ENCODE results near the gene GDF11.

GDF11 gene

DNA sequence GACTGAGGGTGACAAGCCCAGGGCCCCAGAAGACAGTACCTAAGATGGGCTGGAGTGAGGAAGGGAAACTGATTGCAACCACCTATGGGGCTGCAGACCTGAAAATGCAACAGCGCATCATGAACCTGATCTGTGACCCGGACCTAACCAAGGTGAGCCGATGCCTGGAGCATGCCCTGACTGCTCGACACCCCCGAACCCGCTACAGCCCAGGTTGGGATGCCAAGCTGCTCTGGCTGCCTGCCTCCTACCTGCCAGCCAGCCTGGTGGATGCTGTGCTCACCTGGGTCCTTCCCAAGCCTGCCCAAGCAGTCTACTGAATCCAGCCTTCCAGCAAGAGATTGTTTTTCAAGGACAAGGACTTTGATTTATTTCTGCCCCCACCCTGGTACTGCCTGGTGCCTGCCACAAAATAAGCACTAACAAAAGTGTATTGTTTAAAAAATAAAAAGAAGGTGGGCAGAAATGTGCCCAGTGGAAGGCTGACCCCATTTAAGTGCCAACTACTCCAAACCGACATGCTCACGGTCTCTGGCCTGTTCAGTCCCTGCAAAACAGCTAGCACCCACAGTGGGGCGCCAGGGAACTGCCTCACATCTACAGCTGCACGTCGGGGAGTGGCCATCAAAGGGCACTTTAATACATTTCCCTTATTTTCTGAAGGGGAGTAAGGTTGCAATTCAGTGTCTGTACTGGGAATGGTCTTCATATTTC, 18.5 kb upstream of the GDF11 start:
- DNase-seq, result peak; percentile 73

DNA sequence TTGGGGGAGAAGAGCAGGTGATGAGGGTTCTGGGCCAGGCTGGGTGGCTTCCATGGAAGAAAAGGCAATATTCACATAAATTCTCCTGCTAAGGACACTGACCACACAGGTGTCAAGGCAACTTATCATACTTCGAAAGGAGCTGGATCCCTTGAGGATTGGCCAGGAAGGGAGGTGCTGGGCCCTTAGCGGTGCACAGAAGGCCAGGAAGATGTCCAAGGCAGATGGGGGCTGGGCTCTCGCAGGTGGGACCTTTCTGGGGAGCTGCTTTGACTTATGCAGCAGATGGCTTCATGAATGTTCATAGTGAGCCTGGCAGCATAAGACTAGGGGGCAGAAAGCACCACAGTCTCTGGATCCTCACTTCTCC, 18.0 kb upstream of the GDF11 start:
- DNase-seq, result peak; percentile 20

DNA sequence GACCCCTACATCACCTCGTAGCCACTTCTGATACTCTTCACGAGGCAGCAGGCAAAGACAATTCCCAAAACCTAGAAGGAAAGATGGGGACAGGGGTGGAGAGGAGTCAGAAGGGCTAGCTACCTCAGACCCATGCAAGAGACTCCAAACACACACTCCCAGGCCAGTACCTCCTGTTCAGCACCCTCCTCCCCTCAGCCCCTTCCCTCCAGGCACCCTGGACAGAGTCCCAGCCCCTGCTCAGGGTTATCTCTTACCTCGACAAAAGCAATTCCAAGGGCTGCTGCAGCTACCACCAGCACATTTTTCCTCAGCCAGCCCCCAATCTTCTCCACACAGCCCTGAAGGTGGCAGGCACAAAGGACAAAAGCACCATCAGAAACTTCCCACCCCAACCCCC, 17.4 kb upstream of the GDF11 start:
- DNase-seq, result peak; percentile 14

DNA sequence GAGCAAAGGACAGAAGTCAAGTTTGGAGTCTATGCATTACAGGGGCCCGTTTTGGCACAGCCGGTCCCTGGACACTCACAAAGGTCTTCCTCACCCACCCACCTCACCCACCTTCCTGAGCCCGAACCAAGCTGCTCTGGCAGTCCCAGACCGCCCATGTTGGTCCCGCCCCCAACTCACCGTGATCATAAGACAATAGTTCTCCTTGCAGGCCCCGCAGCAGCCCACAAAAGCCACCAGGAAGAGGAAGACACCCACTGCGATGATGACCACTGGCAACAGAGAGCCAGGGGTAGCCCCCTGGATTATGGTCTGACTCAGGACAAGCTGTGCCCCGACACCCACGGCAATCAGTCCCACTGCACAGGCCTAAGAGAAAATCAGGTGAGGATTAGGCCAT, 16.0 kb upstream of the GDF11 start:
- peak; percentile 25 for DNase-seq

DNA sequence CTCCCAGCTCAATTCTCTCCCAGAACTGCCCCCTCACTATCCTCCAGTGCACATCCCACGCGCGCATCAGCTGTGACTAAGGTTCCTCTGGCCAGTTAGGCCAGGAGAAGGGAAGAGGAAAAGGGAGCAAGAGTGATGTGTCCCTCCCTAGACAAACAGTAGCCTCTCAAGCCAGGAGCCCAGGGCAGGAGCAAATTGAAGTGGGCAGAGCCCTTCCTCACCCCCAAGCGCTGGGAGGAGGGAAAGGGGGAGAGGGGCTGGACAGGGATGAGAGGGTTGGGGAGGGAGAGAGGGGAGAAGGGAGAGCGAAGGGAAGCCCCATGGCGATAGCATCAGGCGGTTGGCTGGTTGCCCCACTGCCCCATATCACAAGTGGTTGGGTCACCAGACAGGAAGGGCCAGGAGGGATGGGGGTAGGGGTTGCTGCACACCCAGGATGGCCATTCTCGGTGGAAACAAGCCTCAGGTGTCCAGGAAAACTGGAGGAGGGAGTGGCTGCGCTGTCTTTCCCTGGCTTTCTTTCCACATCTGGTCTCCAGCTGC, 15.2 kb upstream of the GDF11 start:
- DNase-seq, result no peak

DNA sequence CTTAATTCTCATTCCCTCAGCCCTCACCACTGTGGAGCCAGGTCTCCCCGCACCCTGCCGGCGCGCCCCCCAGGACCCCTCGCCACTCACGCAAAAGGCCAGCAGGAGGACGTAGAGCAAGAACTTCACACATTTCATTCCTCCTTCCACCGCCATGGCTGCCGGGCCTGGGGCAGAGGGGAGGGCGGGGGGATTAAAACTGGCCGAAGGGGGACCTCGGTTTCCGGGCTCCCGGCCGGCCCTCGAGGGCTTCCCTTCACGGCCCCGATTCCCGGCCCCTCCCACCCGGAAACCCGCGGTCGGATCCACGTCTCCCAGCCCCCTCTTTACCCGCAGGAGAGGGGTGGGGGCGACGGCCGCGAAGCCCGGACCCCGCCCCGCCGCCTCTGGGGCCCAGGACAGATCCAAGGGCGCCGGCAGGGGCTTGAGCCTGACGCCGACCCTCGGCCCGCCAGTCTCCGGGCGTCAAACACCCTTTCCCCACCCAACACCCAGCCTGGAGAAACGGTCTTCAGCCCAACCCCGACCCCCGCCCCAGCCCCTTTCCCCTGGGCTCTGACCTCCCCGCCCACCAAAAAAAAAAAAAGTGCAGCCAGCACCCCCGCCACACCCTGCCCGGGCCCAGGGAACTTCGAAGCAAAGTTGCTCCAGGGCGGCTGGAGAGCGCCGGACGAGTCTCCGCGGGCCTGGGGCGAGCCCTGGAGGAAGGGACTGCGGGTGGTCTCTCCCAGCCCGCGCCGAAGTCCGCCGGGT, 14.6 kb upstream of the GDF11 start:
- peak; percentile 92 for DNase-seq

DNA sequence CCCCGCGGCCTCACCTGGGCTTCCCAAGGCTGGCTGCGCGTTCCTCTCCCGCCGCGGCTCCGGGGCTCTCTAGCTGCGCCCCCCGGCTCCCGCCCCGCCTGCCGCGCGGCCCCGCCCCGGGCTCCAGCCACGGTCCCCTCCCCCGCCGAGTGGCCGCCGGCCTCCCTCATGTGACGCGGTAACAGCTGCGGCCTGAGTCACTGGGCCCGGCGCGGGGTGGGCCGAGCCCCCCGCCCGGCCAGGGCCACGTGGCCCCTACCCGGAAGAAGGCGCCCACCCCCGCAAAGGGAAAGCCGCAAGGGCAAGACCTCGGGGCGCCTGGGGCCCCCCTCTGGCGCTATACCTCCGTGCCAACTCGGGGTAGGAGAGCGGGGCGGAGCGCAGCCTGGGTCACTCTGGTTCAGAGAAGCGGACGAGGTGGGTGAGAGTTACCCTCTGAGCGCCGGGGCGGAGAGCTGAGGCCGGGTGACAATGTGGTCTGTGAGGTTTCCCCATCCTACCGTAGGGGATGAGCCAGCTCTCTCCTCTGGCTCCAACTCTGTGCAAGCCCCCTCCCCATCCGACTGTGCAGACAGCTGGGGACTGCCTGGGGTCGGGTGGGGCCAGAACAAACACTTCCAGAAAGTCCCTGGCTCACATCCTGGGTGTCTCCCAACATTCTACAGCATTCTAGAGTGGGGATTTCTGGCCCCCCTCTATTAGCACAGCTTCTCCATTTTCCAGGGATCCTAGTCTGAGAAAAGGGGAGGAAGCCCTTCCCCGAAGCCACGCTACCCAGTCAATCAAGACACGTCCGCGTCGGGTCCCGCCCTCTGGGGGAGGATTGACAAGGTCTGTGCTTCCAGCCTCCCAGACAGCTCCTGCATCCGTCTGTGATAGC, 13.7 kb upstream of the GDF11 start, which contains the start of gene CD63:
Gene CD63 (minus strand): TSS at position 71 of the 880 bp plus-strand sequence. CDS start 668 bp downstream, outside the sequence.
- peak; percentile 97 for DNase-seq

DNA sequence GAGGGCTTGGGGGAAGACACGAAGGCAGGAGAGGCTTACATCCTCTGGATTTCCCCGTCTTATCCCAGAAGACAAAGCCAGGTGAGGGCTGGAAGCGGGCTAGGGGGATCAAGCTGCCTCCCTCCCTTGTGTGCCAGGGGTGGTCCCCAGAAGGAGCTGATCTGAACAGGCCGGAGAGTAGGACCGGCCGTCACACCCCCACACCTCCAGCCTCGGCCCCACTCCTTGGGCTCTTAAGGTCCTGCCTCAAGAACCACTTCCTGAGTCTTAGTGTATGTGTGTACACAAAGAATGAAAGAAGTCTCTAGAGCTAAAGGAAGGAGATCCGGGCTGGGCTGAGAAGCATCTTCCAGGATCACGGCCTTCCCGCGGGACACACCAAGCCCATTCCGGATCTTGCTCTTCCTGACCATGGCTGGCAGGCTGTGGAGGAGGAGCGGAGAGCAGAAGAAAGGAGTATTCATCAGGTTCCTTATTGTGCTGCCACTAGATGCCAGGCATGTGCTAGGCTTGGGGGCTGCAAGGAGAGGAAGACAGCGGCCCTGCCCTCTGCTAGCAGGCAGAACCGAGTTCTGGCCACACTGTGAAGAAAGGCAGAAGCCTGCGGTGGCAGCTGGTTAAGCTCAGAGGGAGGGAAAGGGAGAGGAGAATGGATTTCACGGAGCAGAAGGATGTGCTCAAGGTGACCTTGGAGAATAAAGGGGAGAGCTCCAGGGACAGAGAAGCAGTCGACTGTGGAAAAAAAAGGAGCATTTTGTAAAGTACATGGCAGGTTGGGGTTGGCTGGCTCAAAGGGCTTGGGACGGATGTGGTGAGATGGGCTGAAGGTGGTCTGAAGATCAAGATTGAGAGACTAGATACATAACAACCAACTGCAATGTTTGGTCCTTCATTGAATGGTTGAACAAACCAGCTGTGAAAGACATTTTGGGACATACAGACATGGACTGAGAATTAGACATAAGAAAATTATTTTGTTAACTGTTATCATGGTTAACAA, 12.8 kb upstream of the GDF11 start:
- DNase-seq, result peak; percentile 82

DNA sequence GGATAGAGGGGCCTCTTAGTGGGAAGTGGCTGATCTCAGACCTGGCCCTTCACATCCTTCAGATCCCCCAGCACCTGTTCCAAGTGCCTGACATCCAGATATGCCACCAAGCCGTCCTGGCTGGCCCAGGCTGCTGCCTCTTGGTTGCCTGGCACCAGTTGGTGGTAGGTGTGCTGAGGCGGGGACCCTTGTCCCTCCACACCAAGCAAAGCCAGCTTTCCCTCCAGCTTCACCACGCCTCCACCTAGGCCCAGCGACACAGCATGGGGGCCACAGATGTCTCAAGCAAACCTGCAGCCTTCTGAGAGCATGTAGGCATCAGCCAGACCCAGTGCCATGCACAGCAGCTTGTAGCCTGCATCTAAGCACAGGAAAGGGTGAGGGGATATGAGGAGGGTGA, 10.6 kb upstream of the GDF11 start:
- DNase-seq, result peak; percentile 29

DNA sequence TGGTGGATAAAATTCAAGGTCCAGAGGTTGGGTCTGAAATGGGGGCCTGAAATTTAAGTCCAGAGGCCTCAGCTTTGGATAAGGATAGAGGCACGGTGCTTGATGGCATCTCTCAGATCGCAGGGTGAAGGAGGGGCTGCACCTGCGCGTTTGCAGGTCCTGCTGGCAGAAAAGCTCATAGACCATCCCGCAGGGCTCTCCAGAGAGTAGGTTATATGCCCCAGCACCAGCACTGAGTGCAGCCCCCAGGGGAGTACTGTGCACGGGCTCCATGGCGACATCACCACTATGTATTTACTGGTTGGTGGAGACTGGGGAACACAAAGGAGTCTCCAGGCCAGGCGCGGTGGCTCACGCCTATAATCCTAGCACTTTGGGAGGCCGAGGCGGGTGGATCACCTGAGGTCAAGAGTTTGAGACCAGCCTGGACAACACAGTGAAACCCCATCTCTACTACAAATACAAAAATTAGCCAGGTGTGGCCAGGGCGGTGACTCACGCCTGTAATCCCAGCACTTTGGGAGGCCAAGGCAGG, 9.8 kb upstream of the GDF11 start:
- no peak for DNase-seq

DNA sequence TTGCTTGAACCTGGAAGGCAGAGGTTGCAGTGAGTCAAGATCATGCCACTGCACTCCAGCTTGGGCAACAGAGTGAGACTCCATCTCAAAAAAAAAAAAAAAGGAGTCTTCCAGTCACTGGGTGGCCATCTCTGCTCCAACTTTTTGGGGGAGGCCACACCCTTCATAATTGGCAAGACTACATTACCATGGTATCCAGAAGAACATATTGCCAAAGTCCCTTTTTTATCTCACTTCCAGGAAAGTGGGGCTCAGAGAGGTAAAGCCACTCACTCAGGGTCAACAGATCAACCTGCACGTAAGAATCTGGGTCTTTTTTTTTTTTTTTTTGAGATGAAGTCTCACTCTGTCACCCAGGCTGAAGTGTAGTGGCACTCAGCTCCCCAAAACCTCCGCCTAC, 9.1 kb upstream of the GDF11 start:
- no peak for DNase-seq

DNA sequence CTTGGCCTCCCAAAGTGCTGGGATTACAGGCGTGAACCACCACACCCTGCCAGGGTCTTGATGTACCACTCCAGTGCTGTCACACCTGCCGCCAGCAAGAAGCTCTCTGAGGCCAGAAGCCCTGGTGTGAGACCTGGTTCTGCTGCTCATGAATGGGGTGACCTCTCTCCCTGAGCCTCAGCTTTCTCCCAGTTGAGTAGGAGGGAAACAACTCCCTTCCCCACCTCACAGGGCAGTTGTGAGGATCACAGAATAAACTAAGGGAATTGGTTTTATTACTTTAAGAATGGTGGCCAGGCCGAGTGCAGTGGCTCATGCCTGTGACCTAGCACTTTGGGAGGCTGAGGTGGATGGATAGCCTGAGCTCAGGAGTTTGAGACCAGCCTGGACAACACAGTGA, 8.3 kb upstream of the GDF11 start:
- no peak for DNase-seq

DNA sequence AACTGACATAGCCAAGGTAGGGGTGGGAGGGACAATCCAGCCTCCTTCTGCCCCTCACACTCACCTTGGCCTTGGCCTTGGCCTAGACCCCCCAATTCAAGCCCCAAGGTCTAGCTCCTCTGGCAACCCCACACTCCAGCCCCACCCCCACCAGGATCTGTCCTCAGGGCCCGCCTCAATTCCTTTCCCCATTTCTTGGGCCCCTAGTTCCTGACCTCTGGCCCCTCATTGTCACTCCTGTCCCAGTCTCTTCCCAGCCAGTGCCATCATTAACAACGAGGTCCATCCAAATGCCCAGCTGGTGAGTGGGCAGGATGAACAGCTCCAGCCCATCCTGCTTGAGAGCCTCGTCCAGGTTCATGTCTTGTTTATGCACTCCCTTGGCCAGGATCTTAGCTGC, 6.8 kb upstream of the GDF11 start:
- no peak for DNase-seq

DNA sequence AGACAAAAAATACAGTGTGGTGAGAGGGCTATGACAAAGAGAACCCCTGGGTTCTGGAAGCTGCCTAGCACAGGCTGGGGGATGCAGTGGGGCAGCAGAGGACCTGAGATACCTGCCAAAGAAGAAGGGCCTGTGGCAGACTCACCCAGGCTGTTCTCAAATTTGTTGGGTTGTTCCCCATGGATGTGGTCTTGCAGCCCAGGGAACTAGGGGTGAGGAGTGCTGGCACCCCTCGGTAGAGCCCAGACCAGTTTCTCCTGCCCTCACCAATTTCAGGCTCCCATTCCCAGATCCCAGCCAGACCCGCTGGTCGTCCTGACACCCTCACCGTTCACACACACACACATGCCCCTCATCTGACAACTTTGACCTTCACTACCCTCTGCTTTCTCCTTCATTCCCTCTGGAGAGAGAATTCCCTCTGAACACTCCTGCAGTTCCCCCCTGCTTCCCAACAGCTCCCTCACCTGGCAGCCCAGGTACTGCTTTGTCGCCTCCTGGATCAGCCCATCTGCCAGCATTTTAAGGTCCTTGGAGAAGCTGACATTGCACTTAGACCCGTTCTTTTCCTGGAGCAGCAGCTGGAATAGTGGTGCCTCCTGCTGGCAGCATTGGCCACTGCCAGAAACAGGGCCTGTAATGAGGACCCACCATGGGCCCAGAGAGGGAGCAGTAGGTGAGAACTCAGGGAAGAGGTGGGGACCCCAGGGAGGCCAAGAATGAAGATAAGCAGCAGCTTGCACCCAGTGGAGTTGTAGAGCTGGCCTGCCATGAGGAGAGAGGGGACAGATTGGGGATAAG, 5.9 kb upstream of the GDF11 start:
- peak; percentile 75 for DNase-seq

DNA sequence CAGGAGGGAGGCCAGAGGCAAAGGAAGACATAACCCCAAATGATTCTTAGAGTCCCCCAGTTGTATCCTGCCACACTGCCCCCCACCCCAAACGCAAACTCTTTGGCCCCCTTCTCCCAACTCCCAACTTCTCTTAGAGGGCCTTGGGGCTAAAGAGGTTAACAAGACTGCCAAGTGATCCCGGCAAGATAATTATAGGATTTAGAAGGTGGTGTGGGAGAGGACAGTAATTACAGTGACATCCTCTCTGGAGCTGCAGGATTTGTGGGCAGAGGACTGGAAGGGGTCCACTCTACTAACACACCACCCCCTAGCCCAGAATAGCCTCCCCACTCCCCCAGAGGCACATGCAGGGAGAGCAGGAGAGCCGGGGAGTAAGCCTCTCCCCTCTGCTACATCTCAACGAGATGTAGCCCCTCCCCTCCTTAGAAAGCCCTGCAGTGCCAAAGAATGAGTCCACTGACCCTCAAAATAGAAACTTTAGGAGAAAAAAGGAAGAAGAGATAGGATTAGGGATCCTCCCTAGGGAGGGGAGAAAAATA, 5.3 kb upstream of the GDF11 start:
- peak; percentile 73 for DNase-seq

DNA sequence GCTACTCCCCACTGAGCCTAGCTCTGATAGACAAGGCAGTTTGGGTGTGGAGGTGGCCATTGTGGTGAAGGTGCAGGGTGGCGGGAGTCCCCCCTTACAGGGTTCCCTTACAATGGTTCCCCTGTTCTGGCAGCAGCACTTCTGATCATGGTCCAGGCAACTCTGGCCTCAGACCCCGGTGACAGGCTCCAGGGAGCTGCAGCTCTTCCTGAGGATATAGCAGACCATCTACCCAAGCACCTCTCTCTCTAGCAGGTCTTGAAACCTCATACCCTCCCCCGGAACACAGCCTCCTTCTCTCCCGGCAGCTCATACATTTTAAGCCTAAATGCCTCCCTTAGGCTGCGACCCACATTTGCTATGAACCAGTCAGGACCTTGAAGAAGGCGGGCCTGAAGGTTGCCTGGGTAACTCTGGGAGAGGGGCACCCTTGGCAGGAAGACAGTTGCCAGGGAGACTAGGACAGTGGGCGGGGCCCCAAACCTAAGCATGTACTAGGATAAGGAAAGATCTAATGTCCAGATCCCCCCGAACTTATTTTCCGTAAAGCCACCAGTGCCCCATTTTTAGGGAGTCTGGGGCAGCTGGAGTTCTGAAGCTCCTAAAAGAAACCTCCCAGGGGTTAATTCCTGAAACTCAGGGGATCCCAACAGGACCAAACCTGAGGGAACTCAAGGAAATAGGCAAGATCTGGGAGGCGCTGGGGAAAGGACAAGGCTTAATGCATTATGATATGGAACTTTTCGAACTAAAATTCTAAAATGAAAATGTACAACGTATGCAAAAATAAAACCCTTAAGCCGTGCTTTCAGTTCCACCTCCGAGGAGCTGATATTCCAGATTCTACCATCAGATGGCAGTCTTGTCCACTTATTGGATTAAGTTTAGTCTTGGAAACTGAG, 4.5 kb upstream of the GDF11 start:
- peak; percentile 94 for DNase-seq

DNA sequence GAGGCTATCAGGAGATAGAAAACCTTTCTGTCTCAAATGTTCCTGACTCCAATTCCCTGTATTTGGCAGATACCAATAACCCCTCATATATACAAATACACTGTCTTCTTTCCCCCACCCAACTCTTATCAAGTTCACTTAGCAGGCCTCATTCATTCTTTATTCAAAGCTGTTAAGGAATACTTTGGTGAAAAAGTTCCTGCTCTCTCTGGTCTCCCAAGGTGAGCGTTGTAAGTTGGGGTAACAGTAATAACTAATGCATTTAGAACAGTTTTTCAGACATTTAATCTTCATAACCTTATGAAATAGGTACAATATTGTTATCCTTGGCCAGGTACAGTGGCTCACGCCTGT, 3.9 kb upstream of the GDF11 start:
- DNase-seq, result no peak

DNA sequence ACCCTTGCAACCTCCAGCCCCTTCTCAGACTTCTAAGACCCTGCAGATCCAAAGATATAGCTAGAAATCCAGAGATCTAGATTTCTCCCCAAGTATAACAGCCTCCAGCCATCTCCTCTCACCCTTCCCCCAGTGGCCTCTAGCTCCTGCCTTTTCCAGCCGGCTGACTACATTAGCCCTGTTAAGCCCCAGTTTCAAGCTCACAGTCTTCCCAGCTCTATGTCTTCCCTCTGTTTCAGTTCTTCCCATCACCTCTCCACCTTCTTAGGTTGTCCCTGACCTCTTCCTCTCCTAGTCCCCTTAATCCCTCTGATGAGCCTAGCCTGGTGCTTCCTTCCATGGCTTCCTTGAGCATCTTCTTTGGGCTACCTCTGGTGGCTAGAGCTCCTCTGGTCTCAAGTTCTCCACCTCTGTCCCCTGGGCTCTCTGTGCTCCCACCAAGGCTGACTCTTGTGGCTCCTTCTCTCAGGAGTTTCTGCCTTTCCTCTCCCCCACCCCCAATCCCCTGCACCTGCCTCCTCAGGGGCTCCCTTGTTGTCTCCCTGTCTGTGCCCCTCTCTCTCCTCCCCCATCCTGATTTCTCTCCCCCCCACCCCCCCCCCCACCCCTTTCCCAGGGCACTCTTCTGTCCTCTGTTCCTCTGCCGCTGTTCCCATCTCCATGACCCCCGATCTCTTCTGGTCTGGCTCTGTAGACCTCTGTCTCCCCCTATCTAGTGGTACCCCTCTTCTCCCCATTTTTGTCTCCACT, 816 bp upstream of the GDF11 start:
- DNase-seq, result no peak
